HG03571 (cell line): ENCODE data around the gene APOBEC3G.
"Not testable (repeated sequence)": the region's sequence is repeated elsewhere in the genome, so short reads cannot be mapped to it uniquely, and the experiment has no call there.

Experiments
- ATAC-seq: cut with Tn5 transposase; IDR thresholded peaks from one replicate; pipeline ENCODE4 v1.9.1; 2021; ENCODE audit not compliant: unreplicated experiment

APOBEC3G gene

DNA sequence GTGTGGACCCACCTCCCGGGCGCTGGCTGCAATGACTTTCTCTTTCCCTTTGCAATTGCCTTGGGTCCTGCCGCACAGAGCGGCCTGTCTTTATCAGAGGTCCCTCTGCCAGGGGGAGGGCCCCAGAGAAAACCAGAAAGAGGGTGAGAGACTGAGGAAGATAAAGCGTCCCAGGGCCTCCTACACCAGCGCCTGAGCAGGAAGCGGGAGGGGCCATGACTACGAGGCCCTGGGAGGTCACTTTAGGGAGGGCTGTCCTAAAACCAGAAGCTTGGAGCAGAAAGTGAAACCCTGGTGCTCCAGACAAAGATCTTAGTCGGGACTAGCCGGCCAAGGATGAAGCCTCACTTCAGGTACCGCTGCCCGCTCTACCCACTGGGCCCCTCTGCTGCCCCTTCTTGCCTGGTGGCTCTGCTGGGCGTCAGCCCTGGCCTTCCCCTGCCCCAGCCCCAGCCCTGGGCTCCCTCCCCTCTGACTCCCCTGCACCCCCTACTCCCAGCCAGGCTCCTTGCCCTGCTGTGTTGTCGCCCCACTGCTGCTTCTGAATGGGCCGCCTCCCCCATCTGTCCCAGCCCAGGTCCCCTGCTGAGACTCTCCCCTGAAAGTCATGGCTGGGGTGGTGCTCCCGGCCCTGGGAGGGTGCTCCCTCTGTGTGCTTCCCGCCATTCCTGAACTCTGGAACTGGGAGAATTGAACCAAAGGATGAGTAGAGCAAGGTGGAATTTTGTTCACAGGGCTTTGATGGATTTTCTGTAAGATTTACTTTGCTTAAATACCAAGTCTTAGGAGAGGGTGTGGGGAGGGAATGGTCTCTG is at the start of gene APOBEC3G:
TSS of gene APOBEC3G (plus strand) at position 250 of the 815 bp plus-strand sequence. CDS start at position 337, 87 bp downstream.
- ATAC-seq: peak; percentile 55

DNA sequence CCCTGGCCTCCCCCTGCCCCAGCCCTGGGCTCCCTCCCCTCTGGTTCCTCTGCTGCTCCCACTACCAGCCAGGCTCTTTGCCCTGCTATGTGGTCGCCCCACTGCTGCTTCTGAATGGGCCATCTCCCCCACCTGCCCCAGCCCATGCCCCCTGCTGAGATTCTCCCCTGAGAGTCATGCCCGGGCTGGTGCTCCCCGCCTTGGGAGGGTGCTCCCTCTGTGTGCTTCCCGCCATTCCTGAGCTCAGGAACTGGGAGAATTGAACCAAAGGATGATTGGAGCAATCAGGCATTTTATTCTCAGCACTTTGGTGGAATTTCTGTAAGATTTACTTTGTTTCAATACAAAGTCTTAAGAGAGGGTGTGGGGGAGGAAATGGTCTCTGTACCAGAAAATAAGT is 49.4 kb upstream of the APOBEC3G start:
- ATAC-seq: no peak

DNA sequence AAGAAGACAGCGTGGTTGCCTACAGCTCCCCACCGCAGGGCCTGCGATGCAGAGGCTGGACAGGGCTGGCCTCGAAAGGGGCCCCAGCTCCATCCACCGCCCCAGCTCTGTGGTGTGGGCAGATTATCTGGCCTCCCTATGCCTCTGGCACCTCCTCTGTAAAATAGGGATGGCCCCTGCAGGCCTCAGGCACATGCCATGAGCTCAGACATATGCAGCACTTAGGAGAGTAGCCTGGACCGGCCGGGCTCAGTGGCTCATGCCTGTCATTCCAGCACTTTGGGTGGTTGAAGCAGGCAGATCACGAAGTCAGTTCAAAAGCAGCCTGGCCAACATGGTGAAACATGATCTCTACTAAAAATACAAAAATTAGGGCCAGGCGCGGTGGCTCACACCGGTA is 48.8 kb upstream of the APOBEC3G start:
- ATAC-seq: no peak

DNA sequence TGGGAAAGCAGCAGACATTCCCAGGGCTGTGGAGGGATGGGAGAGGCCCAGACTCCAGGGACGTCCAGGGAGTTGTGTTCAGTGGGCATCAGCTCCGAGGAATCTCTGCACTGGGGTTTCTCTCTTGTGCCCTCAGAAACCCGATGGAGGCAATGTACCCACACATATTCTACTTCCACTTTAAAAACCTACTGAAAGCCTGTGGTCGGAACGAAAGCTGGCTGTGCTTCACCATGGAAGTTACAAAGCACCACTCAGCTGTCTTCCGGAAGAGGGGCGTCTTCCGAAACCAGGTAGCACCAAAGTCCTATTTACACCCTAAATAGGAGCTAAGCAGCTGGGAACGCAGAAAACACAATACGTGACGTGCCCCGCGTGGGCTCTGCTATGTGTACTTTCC is 47.8 kb upstream of the APOBEC3G start:
- ATAC-seq: no peak

DNA sequence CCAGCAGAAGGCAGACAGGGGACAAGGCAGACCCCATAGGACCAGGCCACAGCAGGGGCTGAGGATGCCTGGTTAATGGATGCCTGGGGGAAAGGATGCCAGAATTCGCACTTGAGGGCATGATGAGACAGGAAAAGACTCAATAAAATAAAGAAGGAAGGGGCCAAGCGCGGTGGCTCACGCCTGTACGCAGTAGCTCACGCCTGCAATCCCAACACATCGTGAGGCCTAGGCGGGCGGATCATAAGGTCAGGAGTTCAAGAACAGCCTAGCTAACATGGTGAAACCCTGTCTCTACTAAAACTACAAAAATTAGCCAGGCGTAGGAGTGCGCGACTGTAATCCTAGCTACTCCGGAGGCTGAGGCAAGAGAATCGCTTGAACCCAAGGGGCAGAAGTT is 46.4 kb upstream of the APOBEC3G start:
- ATAC-seq: no peak

DNA sequence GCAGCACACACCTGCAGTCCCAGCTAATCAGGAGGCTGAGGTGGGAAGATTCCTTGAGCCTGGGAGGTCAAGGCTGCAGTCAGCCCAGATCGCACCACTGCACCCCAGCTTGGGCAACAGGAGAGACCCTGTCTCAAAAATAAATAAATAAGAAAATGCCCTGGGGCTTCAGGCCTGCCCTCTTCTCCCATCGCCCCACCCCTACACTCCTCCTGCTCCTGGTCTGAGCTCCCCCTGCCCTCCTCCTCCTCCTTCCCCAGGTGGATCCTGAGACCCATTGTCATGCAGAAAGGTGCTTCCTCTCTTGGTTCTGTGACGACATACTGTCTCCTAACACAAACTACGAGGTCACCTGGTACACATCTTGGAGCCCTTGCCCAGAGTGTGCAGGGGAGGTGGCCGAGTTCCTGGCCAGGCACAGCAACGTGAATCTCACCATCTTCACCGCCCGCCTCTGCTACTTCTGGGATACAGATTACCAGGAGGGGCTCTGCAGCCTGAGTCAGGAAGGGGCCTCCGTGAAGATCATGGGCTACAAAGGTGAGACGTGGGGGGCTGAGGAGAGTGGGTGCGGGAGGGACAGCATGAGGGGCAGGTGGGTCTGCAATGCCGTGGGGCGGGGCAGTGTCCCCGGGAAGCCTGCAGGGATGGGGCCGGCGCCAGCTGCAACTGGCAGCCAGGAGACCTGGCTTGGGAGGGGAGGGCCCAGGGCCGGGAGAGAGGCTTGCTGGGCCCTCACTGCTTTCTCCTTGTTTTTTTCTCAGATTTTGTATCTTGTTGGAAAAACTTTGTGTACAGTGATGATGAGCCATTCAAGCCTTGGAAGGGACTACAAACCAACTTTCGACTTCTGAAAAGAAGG is 45.4 kb upstream of the APOBEC3G start:
- not testable (repeated sequence) for ATAC-seq

DNA sequence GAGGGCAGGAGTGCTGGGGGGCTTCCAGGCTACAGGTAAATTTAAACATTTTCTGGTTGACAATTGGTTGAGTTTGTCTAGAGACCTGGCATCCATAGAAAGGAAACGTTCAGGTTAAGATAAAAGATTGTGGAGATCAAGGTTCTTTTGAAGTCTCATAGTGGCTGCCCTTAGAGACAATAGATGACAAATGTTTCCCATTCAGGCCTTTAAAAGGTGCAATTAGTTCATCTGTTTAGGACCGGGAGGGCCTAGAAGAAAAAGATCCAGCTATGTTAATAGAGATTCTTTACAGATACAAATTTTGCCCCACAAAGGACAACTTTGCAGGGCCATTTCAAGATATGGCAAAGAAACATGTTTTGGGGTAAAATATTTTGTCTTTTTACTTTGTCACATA is 40.0 kb upstream of the APOBEC3G start:
- ATAC-seq: not testable (repeated sequence)

DNA sequence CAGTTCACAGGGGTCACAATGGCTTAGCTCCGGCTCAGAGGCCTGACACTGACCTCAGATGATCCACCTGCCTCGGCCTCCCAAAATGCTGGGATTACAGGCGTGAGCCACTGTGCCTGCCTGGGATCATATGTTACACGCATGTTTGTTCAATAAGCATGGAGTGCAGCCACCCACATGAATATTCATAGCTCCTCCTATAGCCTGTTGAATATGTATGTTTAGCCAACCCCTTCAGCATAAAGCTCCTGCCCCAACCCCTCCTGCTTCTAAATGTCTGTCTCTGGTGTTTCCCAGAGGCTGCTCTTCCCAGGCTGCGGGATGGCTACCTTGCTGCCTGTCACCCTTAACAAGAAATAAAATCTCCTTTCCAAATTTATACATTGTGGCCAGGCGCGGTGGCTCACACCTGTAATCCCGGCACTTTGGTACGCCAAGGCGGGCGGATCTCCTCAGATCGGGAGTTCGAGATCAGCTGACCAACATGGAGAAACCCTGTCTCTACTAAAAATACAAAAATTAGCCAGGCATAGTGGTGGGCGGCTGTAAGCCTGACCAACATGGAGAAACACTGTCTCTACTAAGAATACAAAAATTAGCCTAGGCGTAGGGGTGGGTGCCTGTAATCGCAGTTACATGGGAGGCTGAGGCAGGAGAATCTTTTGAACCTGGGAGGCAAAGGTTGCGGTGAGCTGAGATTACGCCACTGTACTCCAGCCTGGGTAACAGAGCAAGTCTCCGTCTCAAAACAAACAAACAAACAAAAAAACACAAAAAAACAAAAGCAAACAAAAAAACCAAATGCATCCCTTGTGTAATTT is 37.6 kb upstream of the APOBEC3G start:
- no peak for ATAC-seq

DNA sequence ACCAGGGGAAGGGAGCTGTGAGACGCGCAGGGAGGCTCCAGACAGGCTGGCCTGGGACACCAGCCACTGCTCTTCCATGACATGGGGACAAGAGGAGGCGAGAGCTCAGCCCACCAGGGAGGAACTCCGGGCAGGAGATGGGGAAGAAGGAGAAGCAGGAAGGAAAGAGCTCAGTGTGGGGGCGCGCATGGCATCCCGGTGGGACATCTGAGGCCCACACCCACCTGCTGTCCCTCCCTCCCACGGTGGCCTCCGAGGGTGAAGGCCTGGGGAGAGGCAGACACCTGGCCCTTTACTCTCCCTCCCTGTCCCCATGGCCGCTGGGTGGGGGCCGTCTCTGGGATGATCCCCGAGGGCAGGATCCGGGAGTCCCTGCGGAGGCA is 36.9 kb upstream of the APOBEC3G start:
- ATAC-seq: peak; percentile 32

DNA sequence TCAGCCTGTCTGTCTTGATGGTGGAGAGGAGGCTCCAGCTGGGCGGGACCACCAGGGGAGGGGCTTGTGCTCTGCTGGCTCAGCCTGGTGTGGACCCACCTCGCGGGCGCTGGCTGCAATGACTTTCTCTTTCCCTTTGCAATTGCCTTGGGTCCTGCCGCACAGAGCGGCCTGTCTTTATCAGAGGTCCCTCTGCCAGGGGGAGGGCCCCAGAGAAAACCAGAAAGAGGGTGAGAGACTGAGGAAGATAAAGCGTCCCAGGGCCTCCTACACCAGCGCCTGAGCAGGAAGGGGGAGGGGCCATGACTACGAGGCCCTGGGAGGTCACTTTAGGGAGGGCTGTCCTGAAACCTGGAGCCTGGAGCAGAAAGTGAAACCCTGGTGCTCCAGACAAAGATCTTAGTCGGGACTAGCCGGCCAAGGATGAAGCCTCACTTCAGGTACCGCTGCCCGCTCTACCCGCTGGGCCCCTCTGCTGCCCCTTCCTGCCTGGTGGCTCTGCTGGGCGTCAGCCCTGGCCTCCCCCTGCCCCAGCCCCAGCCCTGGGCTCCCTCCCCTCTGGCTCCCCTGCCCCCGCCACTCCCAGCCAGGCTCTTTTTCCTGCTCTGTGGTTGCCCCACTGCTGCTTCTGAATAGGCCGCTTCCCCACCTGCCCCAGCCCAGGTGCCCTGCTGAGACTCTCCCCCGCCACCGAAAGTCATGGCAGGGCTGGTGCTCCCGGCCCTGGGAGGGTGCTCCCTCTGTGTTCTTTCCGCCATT is 36.4 kb upstream of the APOBEC3G start, which contains the start of gene APOBEC3F:
TSS of gene APOBEC3F (plus strand) at position 327 of the 759 bp plus-strand sequence. CDS start at position 424, 97 bp downstream.
- ATAC-seq: peak; percentile 82

DNA sequence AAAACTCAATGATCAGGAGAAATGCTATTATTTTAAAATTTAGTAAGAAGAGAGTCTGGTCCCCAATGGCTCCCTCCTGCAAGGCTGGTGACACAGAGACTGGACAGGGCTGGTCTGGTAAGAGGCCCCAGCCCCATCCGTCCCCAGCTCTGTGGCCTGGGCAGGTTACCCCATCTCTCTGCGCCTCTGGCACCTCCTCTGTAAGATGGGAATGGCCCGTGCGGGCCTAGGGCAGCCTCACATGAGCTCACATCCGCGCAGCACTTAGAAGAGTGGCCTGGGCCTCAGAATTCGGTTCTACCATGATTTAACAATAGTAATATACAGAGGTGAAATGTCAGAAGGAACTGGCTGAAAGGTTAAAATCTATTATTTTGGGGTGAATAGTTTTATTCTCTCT is 35.2 kb upstream of the APOBEC3G start:
- no peak for ATAC-seq

DNA sequence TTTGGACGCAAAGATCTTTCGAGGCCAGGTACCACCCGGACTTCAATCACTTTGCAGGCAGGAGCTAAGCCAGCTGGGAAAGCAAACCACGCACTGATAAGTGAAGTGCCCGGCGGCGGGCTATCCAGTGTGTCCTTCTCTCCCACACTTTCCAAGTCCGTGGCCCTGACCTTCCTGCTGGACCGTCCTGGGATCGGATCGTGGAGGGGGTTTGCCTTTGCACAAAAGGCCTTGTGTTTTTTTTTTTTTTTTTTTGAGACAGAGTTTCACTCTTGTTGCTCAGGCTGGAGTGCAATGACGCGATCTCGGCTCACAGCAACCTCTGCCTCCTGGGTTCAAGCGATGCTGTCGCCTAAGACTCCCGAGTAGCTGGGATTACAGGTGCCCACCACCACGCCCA is 34.0 kb upstream of the APOBEC3G start:
- ATAC-seq: not testable (repeated sequence)

DNA sequence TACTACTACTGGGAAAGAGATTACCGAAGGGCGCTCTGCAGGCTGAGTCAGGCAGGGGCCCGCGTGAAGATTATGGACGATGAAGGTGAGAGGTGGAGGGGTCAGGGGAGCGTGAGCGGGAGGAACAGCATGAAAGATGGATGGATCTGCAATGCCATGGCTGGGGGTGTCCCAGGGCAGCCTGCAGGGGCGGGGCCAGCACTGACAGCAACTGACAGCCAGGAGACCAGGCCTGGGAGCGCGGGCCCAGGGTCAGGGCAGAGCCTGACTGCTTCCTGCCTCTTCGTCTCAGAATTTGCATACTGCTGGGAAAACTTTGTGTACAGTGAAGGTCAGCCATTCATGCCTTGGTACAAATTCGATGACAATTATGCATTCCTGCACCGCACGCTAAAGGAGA is 31.9 kb upstream of the APOBEC3G start:
- ATAC-seq: not testable (repeated sequence)

DNA sequence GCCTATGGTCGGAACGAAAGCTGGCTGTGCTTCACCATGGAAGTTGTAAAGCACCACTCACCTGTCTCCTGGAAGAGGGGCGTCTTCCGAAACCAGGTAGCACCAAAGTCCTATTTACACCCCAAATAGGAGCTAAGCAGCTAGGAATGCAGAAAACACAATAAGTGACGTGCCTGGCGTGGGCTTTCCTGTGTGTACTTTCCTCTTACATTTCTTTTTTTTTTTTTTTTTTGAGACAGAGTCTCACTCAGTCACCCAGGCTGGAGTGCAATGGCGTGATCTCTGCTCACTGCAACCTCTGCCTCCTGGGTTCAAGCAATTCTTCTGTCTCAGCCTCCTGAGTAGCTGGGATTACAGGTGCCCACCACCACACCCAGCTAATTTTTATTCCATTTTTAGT is 27.6 kb upstream of the APOBEC3G start:
- ATAC-seq: not testable (repeated sequence)

DNA sequence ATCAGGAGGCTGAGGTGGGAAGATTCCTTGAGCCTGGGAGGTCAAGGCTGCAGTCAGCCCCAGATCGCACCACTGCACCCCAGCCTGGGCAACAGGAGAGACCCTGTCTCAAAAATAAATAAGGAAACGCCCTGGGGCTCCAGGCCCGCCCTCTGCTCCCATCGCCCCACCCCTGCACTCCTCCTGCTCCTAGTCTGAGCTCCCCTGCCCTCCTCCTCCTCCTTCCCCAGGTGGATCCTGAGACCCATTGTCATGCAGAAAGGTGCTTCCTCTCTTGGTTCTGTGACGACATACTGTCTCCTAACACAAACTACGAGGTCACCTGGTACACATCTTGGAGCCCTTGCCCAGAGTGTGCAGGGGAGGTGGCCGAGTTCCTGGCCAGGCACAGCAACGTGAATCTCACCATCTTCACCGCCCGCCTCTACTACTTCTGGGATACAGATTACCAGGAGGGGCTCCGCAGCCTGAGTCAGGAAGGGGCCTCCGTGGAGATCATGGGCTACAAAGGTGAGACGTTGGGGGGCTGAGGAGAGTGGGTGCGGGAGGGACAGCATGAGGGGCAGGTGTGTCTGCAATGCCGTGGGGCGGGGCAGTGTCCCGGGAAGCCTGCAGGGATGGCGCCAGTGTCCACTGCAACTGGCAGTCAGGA is 25.1 kb upstream of the APOBEC3G start:
- ATAC-seq: not testable (repeated sequence)

DNA sequence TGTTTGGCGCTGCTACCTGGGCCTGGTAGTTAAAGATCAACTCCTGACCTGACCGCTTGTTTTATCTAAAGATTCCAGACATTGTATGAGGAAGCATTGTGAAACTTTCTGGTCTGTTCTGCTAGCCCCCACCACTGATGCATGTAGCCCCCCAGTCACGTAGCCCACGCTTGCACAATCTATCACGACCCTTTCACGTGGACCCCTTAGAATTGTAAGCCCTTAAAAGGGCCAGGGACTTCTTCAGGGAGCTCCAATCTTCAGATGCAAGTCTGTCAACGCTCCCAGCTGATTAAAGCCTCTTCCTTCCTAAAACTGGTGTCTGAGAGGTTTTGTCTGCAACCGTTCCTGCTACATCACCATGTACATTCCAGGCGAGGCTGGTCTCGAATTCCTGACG is 21.4 kb upstream of the APOBEC3G start:
- ATAC-seq: no peak

DNA sequence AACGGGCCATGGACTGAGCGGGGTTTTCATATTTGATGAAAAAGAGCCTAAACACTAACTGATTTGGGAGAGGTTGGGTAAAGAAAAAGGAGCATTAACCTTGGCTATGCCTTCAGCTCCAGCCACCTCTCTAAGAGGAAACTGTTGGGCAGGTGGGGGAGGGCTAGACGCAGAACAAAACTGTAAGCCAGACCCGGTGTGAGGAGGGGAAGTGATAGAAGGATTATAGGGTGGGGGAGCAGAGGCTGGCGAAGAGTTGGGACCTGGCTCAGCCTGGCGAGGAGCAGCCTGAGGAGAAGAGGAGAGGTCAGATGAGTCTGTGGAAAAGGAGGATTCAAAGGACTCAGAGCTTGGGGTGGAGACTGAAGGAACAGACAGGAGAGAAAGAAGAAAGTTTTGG is 15.8 kb upstream of the APOBEC3G start:
- not testable (repeated sequence) for ATAC-seq

DNA sequence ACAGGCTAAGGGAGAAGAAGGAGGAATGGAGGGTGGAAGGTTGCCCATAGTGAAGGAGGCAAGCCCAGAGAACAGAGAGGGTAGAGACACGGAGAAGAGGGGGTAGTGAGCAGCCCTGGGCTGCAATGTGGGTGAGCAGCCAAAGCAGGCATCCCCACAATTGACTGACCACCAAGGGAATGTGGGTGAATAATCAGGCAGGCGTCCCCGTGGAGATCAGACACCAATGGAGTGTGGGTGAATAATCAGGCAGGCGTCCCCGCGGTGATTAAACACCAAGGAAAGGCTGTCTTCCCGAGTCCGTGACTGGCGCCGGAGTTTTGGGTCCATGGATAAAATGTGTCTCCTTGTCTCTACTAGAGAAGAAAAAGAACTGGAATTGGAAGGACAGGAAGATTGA is 15.1 kb upstream of the APOBEC3G start:
- not testable (repeated sequence) for ATAC-seq

DNA sequence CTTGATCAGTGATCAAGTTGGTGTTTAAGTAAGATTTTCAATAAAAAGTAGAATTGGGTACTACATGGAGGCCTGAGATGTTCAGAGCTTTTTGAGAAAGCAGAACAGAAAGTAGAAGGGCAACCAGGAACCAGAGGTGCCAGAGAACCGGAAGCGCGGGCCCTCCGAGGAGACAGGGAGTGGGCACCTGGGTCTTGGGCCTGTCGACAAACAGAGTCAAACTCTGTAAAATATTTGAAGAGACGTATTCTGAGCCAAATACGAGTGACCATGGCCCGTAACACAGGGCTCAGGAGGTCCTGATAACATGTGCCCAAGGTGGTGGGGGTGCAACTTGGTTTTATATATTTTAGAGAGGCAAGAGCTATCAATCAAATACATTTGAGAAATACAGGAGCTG is 13.2 kb upstream of the APOBEC3G start:
- not testable (repeated sequence) for ATAC-seq
